ENCODE measurements around the gene ARF1. TPM values are rescaled to one million over a fixed set of nuclear protein-coding genes. Genes with fewer than 3 reads are reported as not detected.

The ARF1 gene
- total and polyA plus RNA-seq, 2 of the 13 experiments (the other 11 are each of a cell fraction or from before 2014, with no cell fraction given) = 186 to 327 TPM

DNA sequence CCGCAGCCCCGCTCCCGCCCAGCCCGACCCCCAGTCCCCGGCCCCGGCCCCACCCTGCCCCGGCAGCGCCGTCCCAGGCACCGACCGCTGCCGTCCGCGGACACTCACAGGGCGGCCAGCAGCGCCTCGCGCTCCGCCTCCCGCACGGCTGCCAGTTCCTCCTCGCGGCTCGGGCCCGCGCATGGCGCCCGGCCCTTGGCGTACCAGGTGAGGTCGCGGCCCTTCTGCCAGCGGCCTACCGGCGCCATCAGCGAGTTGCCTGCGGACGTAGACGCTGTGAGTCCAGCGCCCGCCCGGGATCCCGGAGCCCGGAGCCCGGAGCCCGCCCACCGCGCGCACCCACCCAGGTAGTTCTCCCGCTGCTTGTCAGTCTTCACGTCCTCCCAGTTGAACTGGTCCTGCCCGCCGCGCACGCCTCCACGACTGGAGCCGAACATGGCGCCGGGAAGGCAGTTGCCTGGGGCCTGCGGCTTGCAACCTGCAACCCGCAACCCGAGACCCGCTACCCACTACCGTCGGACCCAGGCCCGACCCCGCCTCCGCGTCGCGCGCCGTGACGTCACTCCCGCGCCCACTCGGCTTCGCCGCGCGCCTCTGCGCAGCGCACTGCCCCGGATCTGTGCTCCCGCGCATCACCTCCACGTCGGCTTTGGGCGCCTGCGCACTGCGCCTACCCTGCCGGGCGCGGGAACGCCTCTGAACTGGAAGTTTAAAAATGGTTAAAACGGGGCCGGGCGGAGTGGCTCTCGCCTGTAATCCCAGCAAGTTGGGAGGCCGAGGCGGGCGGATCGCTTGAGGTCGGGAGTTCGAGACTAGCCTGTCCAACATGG, 20.5 kb downstream of the ARF1 start, which contains the start of gene C1orf35 (continued):
- TF ChIP-seq, protein P1, sequence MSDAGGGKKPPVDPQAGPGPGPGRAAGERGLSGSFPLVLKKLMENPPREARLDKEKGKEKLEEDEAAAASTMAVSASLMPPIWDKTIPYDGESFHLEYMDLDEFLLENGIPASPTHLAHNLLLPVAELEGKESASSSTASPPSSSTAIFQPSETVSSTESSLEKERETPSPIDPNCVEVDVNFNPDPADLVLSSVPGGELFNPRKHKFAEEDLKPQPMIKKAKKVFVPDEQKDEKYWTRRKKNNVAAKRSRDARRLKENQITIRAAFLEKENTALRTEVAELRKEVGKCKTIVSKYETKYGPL (CRISPR knock-in tag; IDR thresholded peaks at IDR 0.05) = no peak
- TF ChIP-seq SIN3B (IDR thresholded peaks at IDR 0.05; ENCODE audit: low read length) = peak; percentile 76
- no peak for TF ChIP-seq NFE2L2 (IDR thresholded peaks at IDR 0.05; ENCODE audit: low read length)
- TF ChIP-seq REPIN1 (CRISPR knock-in tag; IDR thresholded peaks at IDR 0.05; ENCODE audit: borderline replicate concordance, low read depth) = peak; percentile 95
- no peak for TF ChIP-seq NR2F2 (IDR thresholded peaks at IDR 0.05; ENCODE audit: borderline replicate concordance, low read depth)
- TF ChIP-seq ZZZ3 (CRISPR knock-in tag; IDR thresholded peaks at IDR 0.05; ENCODE audit: borderline replicate concordance) = peak; percentile 88; the same call in 1 of the 2 replicates
- TF ChIP-seq SNRNP70 (IDR thresholded peaks at IDR 0.05; ENCODE audit: low read depth, low read length) = no peak
- TF ChIP-seq NCOA5 (CRISPR knock-in tag; IDR thresholded peaks at IDR 0.05) = no peak
- TF ChIP-seq, protein P2, sequence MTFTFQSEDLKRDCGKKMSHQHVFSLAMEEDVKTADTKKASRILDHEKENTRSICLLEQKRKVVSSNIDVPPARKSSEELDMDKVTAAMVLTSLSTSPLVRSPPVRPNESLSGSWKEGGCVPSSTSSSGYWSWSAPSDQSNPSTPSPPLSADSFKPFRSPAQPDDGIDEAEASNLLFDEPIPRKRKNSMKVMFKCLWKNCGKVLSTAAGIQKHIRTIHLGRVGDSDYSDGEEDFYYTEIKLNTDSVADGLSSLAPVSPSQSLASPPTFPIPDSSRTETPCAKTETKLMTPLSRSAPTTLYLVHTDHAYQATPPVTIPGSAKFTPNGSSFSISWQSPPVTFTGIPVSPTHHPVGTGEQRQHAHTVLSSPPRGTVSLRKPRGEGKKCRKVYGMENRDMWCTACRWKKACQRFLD (CRISPR knock-in tag; IDR thresholded peaks at IDR 0.05; ENCODE audit: borderline replicate concordance) = 0 out of 2 replicates have a peak, but pooled peaks have one; percentile 67
- TF ChIP-seq, protein P3, sequence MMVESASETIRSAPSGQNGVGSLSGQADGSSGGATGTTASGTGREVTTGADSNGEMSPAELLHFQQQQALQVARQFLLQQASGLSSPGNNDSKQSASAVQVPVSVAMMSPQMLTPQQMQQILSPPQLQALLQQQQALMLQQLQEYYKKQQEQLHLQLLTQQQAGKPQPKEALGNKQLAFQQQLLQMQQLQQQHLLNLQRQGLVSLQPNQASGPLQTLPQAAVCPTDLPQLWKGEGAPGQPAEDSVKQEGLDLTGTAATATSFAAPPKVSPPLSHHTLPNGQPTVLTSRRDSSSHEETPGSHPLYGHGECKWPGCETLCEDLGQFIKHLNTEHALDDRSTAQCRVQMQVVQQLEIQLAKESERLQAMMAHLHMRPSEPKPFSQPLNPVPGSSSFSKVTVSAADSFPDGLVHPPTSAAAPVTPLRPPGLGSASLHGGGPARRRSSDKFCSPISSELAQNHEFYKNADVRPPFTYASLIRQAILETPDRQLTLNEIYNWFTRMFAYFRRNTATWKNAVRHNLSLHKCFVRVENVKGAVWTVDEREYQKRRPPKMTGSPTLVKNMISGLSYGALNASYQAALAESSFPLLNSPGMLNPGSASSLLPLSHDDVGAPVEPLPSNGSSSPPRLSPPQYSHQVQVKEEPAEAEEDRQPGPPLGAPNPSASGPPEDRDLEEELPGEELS (CRISPR knock-in tag; IDR thresholded peaks at IDR 0.05) = no peak
- TF ChIP-seq TGIF2 (CRISPR knock-in tag; IDR thresholded peaks at IDR 0.05) = 0 out of 2 replicates have a peak, but pooled peaks have one; percentile 79
- no peak for TF ChIP-seq ZNF841 (CRISPR knock-in tag; IDR thresholded peaks at IDR 0.05; ENCODE audit: borderline replicate concordance)
- TF ChIP-seq KLF12 (CRISPR knock-in tag; IDR thresholded peaks at IDR 0.05; ENCODE audit: borderline replicate concordance) = peak; percentile 47; the same call in 1 of the 2 replicates
- TF ChIP-seq ZNF605 (CRISPR knock-in tag; IDR thresholded peaks at IDR 0.05) = no peak; the same call in 1 of the 2 replicates
- TF ChIP-seq ZNF251 (CRISPR knock-in tag; IDR thresholded peaks at IDR 0.05) = no peak
- TF ChIP-seq, protein P4, sequence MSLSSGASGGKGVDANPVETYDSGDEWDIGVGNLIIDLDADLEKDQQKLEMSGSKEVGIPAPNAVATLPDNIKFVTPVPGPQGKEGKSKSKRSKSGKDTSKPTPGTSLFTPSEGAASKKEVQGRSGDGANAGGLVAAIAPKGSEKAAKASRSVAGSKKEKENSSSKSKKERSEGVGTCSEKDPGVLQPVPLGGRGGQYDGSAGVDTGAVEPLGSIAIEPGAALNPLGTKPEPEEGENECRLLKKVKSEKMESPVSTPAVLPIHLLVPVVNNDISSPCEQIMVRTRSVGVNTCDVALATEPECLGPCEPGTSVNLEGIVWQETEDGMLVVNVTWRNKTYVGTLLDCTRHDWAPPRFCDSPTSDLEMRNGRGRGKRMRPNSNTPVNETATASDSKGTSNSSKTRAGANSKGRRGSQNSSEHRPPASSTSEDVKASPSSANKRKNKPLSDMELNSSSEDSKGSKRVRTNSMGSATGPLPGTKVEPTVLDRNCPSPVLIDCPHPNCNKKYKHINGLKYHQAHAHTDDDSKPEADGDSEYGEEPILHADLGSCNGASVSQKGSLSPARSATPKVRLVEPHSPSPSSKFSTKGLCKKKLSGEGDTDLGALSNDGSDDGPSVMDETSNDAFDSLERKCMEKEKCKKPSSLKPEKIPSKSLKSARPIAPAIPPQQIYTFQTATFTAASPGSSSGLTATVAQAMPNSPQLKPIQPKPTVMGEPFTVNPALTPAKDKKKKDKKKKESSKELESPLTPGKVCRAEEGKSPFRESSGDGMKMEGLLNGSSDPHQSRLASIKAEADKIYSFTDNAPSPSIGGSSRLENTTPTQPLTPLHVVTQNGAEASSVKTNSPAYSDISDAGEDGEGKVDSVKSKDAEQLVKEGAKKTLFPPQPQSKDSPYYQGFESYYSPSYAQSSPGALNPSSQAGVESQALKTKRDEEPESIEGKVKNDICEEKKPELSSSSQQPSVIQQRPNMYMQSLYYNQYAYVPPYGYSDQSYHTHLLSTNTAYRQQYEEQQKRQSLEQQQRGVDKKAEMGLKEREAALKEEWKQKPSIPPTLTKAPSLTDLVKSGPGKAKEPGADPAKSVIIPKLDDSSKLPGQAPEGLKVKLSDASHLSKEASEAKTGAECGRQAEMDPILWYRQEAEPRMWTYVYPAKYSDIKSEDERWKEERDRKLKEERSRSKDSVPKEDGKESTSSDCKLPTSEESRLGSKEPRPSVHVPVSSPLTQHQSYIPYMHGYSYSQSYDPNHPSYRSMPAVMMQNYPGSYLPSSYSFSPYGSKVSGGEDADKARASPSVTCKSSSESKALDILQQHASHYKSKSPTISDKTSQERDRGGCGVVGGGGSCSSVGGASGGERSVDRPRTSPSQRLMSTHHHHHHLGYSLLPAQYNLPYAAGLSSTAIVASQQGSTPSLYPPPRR (CRISPR knock-in tag; IDR thresholded peaks at IDR 0.05; ENCODE audit: borderline replicate concordance) = no peak; the same call in 1 of the 2 replicates
- TF ChIP-seq ZBTB20 (CRISPR knock-in tag; IDR thresholded peaks at IDR 0.05; ENCODE audit: borderline replicate concordance, low read depth) = no peak
- no peak for TF ChIP-seq ZNF296 (CRISPR knock-in tag; conservative IDR thresholded peaks at IDR 0.05)
- peak; percentile 57 for TF ChIP-seq BRD4 (CRISPR knock-in tag; IDR thresholded peaks at IDR 0.05)
- no peak for TF ChIP-seq RAD51 (IDR thresholded peaks at IDR 0.05; ENCODE audit: borderline replicate concordance)
- peak; percentile 88; the same call in 1 of the 2 replicates for TF ChIP-seq ZNF782 (CRISPR knock-in tag; IDR thresholded peaks at IDR 0.05; ENCODE audit: borderline replicate concordance)
